Stimulated activated CD8-positive, alpha-beta memory T cell treated with anti-CD3 and anti-CD28 coated beads, Interleukin-15, amount 100 ng/mL, for 4 hours (primary cell): Measurements from ENCODE around the gene CLBA1.

ENCODE experiments used
- DNase-seq, 2 donors: peaks; one replicate each; pipeline ENCODE4 v3.0.0-alpha.2; 2020; ENCODE audit warnings: low read depth in 2 of 2

CLBA1 gene

DNA sequence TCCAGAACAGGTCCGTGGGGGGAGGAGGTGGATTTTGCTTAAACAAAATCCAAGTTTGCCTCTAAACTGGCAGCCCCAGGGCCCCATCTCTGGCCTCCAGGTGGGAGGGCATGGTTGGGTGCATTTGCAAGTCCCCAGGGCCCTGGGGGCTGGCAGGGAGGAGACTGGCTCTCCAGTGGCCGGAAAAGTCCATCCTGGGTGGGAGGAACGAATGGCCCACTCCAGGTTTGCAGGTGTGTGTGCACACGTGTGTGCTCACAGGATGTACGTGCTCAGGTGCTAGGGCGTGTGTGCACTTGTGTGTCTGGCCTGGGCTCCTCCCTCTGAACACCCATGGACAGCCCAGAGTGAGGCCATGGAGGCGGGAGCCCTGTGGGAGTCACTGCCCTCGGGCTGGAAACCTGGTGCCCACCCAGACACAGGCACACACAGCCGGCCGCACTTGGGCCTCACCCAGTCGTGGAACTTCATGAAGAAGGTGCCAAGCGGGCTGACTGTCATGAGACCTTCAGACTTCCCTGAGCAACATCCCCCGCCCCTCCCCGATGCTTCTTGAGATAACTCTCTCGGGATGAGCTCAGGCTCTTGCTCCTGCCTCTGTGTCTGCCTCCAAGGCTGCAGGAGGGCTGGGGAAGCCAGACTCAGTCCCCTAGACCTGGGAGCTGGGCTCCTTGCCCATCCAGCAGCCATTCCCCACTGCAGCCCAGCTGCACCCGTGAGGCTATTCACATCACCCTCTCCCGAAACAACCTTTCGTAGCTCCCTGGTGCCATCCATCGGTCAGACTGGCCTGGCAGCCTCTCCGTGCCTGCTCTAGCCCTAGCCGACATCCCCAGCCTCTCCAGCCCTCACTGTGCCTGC is 16.8 kb upstream of the CLBA1 start:
- no peak for DNase-seq

DNA sequence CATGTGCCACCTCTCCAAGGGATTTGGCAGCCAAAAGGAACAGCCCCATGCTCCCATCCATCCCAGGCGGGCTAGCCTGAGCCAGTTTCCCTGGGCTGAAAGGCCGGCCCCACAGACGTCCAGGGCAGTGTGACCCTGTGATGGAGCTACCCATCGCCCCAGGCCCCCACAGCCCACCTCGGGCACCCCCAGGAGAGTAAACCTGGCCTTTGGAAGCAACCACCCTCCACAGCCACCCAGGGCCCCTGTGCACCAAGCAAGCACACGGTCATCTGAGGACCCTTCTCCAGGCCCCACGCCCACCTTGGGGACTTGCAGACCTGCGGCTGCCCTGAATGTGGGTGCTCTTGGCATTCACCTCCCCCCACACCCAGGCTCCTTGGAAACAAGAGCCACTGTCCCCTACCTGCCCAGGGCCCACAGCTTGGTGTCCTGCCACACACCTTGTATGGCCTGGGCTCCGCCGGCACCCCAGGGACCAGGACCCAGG is 15.8 kb upstream of the CLBA1 start:
- DNase-seq = no peak

DNA sequence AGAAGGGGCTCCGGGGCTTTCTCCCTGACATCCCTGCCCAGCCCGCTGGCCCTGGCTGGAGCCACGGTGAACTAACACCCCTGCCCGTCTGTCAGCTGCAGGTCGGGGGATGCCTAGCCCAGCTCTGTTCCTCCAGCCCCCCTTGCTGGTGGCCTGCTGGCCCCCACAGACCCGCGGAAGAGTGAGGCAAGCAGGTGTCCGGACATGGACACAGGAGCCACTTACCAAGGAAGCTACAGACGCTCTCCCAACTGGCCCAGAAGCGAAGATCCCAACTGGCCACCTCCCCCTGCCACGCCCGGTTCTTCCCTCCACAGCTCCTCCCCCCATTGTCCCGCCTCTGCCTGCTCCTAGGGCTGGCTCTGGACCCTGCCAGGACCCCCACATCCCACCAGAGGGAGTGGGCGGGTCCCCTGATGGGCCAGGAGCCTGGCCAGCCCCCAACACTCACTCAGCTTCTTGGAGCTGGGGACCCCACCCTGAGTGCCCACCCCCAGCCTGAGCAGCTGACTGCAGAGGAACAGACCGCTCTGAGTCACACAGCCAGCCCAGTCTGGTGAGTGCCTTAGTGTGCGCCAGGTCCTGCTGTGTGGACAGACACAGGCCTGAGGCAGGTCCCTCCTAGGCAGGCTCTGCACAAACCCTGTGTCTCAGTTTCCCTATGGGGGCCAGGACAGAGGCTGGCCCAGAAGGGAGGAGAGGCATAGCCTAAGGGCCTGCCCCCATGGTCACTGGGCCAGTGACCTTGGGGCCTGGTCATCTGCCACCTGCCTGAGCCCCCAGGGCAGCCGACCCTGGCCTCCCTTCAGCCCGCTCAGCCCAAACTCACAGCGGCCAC is 15.1 kb upstream of the CLBA1 start:
- DNase-seq = no peak

- no peak for DNase-seq
Measured at GRCh38 chr14:104971447-104972240, 13.9 kb upstream of the CLBA1 start.

GRCh38 chr14:104972301-104973134 is 13.1 kb upstream of the CLBA1 start:
- DNase-seq = no peak

DNA sequence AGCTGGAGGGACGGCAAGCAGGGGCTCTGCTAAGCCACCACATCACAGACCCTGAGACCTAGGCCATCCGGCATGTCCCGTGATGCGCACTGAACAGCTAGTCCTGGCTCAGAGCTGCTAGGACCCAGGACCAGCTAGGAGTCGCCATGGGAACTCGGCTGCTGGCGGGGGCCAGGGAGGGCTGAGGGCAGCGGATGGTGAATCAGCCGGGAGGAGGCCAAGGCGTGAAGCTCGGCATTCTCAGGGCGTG is 12.5 kb upstream of the CLBA1 start:
- DNase-seq = no peak

DNA sequence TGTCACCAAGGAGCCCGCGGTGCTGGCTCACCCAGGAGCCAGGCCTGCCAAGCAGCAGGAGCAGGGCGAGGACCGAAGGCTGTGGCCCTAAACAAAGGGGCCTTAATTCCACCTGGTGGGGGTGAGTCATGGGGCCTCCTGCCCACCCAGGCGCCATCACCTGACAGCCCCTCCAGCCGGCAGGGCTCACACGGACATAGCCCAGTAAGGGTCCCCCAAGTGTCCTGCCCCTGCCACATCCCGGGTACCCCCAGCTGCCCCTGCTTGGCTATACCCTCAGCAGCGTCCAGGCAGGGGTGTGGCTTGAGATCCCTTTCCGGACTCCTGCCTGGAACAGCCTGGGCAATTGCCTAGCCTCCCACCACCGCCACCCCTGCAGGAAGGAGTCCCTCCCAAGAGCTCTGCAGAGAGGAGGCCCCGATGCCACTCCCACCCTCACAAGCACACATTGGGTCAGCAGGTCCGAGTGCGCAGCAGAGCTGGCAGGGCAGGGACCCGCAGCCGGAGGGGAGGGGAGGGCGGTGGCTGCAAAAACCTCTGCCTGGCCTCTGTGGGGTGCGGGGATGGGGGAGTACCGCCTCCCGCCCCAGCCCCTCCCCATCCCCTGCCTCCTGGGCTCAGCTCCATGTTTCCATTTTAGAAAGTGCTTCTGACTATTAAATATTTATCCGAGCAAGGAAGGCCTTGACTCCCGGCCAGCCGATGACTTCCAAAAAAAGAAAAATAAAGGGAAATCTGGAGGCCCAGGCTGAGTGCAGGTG is 12.0 kb upstream of the CLBA1 start:
- DNase-seq = no peak

- no peak for DNase-seq
Measured at GRCh38 chr14:104974146-104974541, 11.4 kb upstream of the CLBA1 start.

DNA sequence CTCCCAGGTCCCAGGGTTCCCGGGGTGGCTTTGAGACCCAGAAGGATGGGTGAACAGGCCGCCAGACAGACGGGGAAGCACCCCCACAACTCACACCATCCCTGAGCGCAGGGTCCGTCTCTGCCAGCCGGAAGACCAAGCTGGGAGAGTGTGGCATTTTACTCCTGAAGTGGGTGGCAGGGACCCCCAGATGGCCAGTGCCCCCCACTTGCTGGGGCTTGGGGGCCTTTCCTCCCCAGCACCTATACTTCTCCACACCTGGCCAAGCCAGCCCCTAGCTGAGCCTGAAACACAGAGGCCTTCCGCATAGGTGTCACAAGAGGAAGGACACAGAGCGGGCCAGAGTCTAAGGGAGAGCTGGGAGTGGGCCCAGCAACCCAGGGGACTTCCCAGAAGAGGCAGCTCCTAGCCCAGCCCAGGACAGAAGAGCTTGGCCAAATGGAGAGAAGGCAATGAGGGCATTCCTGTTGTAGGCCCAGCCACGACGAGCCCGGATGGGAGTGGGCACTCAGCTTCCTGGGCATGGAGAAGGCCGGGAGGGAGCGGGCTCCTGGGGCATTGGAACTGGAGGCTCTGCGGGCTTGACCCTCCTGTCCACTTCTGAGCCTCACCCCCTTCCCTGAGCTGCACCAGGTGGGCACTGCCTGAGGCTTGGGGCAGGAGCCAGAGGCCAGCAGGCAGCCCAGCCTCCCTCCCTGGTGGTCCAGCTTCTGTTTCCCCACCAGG is 10.8 kb upstream of the CLBA1 start:
- DNase-seq = no peak

GRCh38 chr14:104975481-104976197 is 9.9 kb upstream of the CLBA1 start:
- no peak for DNase-seq

DNA sequence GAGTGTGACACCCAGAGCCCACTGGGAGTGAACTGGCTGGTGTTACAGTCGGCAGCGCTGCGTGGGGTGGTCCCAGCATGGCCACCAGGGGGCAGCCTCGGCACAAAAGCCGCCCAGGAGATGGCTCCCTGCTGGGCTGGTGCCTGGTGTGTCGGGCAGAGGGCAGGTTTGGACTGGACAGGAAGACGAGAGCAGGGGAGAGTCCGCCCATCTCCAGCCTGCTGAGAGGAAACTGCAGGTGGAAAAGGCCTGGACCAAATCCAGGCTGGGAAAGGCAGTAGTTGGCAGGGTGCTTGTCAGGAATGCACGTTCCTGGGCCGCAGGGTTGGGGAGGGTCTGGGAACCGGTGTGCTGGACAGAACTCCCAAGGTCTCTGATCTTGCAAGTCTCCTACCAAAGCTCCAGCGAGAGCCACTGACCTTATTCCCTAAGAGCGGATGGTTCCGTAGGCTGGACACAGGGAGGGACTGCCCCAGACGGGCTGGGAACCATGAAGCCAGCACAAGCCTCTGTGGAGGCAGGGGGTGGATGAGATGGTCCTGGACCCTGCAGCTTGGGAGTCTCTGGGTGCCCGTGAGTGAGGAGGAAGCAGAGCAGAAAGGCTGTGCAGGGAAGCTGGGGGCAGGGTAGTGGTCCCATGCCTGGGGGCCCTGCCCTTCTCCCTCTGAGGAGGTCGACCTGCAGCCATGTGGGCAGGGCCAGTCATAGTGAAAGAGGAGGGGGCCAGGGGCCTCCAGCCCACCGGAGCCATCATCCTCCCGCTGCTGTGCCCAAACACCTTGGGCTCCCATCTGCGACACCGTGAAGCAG is 9.2 kb upstream of the CLBA1 start:
- peak; percentile 61 to 68 for DNase-seq

GRCh38 chr14:104977008-104977680 is 8.4 kb upstream of the CLBA1 start:
- no peak for DNase-seq

- DNase-seq = no peak
Measured at GRCh38 chr14:104977681-104978653, 7.6 kb upstream of the CLBA1 start, which contains the start of gene AHNAK2. TSS of gene AHNAK2 (minus strand) at chr14:104978374. CDS start at chr14:104978237, 137 bp downstream.

DNA sequence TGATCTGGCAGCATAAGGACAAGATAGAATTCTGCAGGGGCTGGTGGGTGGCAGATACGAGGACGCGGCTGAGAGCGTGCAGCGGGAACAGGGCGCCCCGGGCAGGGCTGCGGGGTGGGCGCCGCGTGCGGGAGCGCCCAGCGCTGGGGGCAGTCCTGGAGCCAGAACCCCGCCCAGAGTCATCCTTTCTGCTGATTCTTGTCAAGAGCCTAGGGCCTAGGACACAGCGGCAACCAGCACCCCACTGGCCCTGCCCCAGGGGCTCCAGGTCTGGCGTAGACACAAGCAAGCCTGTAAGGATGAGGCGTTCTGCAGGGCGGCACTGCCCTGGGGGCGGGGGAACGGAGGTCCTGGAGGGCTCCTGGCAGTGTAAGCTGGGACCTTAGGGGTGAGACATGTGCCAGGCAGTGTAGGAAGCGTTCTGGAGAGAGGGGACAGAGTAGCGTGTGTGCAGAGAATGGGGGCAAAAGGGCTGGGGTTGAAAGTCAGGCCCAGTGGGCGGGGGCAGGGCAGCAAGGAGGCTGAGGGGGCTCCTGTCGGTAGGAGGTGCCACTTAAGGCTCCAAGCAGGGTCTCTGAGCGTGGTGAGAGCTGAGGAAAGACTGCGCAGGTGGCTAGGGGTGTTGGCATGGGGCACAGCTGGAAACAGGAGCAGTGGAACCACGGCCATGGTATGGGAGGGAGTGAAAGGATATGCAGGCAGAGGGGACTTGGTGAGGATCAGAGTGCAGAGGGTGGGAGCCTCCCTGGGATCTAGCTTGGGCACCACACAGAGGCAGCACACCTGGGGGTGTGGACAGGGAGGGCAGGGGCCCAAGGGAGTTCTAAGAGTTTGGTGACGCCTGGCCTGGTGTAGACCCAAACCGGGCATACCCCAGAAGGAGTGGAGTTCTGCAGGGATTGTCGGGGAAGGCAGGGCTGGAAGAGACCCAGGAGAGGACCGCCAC is 6.6 kb upstream of the CLBA1 start:
- DNase-seq = no peak
